Diencephalon (tissue), 1 donor: ENCODE data around the gene HLA-E. TPM values are rescaled to one million over a fixed set of nuclear protein-coding genes. Genes with fewer than 3 reads are reported as not detected.

Experiments
- total RNA-seq: library from RNA; depleted of rRNA; stranded (reverse); fragments of >200 nt; gene quantifications from one replicate; pipeline ENCODE4 v1.2.3, GENCODE V29; 2014

Gene HLA-E
- 44.1 TPM for total RNA-seq

GRCh38 chr6:30489081-30490025 lies at the start of gene HLA-E:
Gene HLA-E (plus strand): TSS chr6:30489509. CDS start chr6:30489532, 23 bp downstream.

Other genes with a start within 250 kb of the HLA-E start
- 8.3 TPM for gene TRIM39, start 162.6 kb upstream of the HLA-E start, total RNA-seq
- 16.4 TPM for gene RPP21, start 144.4 kb upstream of the HLA-E start, total RNA-seq
- 49.4 TPM for gene GNL1, start 67.0 kb downstream of the HLA-E start, total RNA-seq
- 13.4 TPM for gene PRR3, start 67.8 kb downstream of the HLA-E start, total RNA-seq
- 36.0 TPM for gene ABCF1, start 81.9 kb downstream of the HLA-E start, total RNA-seq
- gene PPP1R10, start 127.7 kb downstream of the HLA-E start, total RNA-seq = 32.1 TPM
- 84.4 TPM for gene MRPS18B, start 128.3 kb downstream of the HLA-E start, total RNA-seq
- gene ATAT1, start 137.4 kb downstream of the HLA-E start, total RNA-seq = 55.1 TPM
- gene C6orf136, start 157.6 kb downstream of the HLA-E start, total RNA-seq = 12.0 TPM
- 21.7 TPM for gene DHX16, start 183.5 kb downstream of the HLA-E start, total RNA-seq
- 26.8 TPM for gene PPP1R18, start 197.1 kb downstream of the HLA-E start, total RNA-seq
- gene NRM, start 201.5 kb downstream of the HLA-E start, total RNA-seq = 2.1 TPM
- gene MDC1, start 227.8 kb downstream of the HLA-E start, total RNA-seq = 6.5 TPM
- gene TUBB, start 230.8 kb downstream of the HLA-E start, total RNA-seq = 1,178 TPM